OCI-LY7 (cell line): ENCODE data around the gene C10orf143. TPM values are rescaled to one million over a fixed set of nuclear protein-coding genes. Genes with fewer than 3 reads are reported as not detected.

Source experiments
- BruUV-seq: library from RNA; stranded (reverse); fragments of 400-500 nt; replicated peaks from 2 replicates; lab custom pipeline; 2021; lab: Mats Ljungman, UMichigan
- CTCF ChIA-PET: fragments of 300-600 bp; sonication (Branson Sonifier 250); formaldehyde crosslinking; loops from one replicate; lab custom pipeline; 2022; ENCODE audit warnings: antibody characterized with exemption; ENCODE audit not compliant: unreplicated experiment; lab: Charles Lee
- POLR2A ChIA-PET: fragments of 300-600 bp; sonication (Branson Sonifier 250); formaldehyde crosslinking; loops from one replicate; lab custom pipeline; 2022; ENCODE audit warnings: antibody characterized with exemption; lab: Charles Lee
- DNase-seq: peaks from one replicate; pipeline ENCODE4 v3.0.0-alpha.2; 2015; ENCODE audit warnings: low spot score
- H2AFZ ChIP-seq: fragments of 200-600 bp; sonication (generic), shearing (Covaris generic); 2 replicates; pipeline ENCODE4 v1.6.1; 2014; ENCODE audit warnings: mild to moderate bottlenecking, antibody characterized with exemption, low read length, moderate library complexity
- H3K27ac ChIP-seq: fragments of 200-600 bp; sonication (generic); 2 replicates; pipeline ENCODE4 v1.5.1; 2014; ENCODE audit warnings: mixed run types, low read depth, mild to moderate bottlenecking, moderate library complexity, low read length, inconsistent platforms; ENCODE audit not compliant: poor library complexity, severe bottlenecking
- H3K36me3 ChIP-seq: fragments of 200-600 bp; sonication (generic); 2 replicates; pipeline ENCODE4 v1.6.1; 2014; ENCODE audit warnings: mild to moderate bottlenecking, antibody characterized with exemption, low read length, moderate library complexity, mixed read lengths; ENCODE audit not compliant: insufficient read depth
- H3K4me1 ChIP-seq: fragments of 200-600 bp; sonication (generic); 2 replicates; pipeline ENCODE4 v1.5.1; 2014; ENCODE audit warnings: mild to moderate bottlenecking, low read length; ENCODE audit not compliant: insufficient read depth, poor library complexity, severe bottlenecking
- H3K4me2 ChIP-seq: fragments of 200-600 bp; sonication (generic); 2 replicates; pipeline ENCODE4 v1.6.1; 2014; ENCODE audit warnings: mild to moderate bottlenecking, low read length
- H3K4me3 ChIP-seq: fragments of 200-600 bp; sonication (generic); 2 replicates; pipeline ENCODE4 v1.5.1; 2014; ENCODE audit warnings: mild to moderate bottlenecking, low read depth, low read length; ENCODE audit not compliant: poor library complexity, severe bottlenecking
- H3K79me2 ChIP-seq: fragments of 200-600 bp; sonication (generic); 2 replicates; pipeline ENCODE4 v1.6.1; 2016; ENCODE audit warnings: low read depth, mild to moderate bottlenecking, low read length, moderate library complexity, mixed read lengths; ENCODE audit not compliant: insufficient read depth
- H3K9me2 ChIP-seq: fragments of 200-600 bp; sonication (generic); 2 replicates; pipeline ENCODE4 v1.6.1; 2016; ENCODE audit warnings: mild to moderate bottlenecking, low read length, mixed read lengths; ENCODE audit not compliant: insufficient read depth
- H3K9me3 ChIP-seq: fragments of 200-600 bp; sonication (generic); 2 replicates; pipeline ENCODE4 v1.6.1; 2014; ENCODE audit warnings: mild to moderate bottlenecking, mixed run types, low read length, mixed read lengths
- H4K20me1 ChIP-seq: fragments of 200-600 bp; sonication (generic); 2 replicates; pipeline ENCODE4 v1.6.1; 2014; ENCODE audit warnings: mild to moderate bottlenecking, antibody characterized with exemption, low read length, moderate library complexity, mixed read lengths; ENCODE audit not compliant: insufficient read depth
- CTCF ChIP-seq: fragments of 200-600 bp; sonication (generic); conservative IDR thresholded peaks from 2 replicates; pipeline ENCODE4 v1.5.1; 2014; ENCODE audit warnings: mild to moderate bottlenecking, antibody characterized with exemption, low read length, moderate library complexity, mixed read lengths
- EZH2phosphoT487 ChIP-seq: fragments of 200-600 bp; sonication (generic); IDR thresholded peaks from 2 replicates; pipeline ENCODE4 v1.6.1; 2018; ENCODE audit warnings: low read depth, borderline replicate concordance, mild to moderate bottlenecking, mixed run types, antibody characterized with exemption, low read length, moderate library complexity, mixed read lengths
- intact Hi-C: fragments of 100-400 bp; cut with micrococcal nuclease; formaldehyde crosslinking; loops from one replicate; pipeline ENCODE4 v1.10.0; 2022; ENCODE audit not compliant: unreplicated experiment
- total RNA-seq, 2 experiments: library from RNA; depleted of rRNA in 1 of 2; stranded (reverse); fragments of >200 nt in 1 of 2; shearing (Covaris generic) in 1 of 2; gene quantifications; 2 replicates each; pipeline ENCODE4 v1.2.3, GENCODE V29; 2014 to 2022

C10orf143 gene
- total RNA-seq, 2 experiments from 2014 or later, result 0.88 to 6.4 TPM

DNA sequence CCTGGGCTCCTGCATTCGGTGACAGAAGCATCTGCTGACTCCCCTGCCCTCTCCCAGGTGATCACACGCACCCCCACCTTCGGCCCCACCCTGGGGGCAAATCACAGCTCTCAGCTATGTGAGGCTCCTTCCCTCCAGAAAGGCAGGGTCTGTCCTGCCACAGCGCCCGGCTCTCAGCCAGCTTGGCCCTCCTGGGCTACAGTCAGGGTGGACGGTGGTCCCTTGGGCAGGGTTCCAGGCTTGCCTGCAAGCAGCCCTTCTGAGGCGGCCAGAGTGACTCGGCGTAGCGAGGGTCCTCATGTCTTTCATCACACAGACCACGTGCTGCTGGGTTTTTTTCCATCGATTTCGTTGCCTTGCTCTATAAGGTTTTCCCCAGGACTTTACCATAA lies 93.0 kb downstream of the C10orf143 start:
- intact Hi-C loops, result no loop called here
- no peaks in the 10 kb centered on the region for H3K9me2 ChIP-seq
- no peak overlapping the region for H3K27ac ChIP-seq
- no peak for DNase-seq
- no peaks in the 10 kb centered on the region for H4K20me1 ChIP-seq
- H3K36me3 ChIP-seq, result no peaks in the 10 kb centered on the region
- ChIA-PET POLR2A (no interaction called here), CTCF (no interaction called here)
- no peak overlapping the region for H3K4me3 ChIP-seq
- no TSS peak for BruUV-seq
- no peaks in the 10 kb centered on the region for H3K79me2 ChIP-seq
- H3K9me3 ChIP-seq, result no peaks in the 10 kb centered on the region
- H3K4me1 ChIP-seq, result no peaks in the 10 kb centered on the region
- no peak overlapping the region for H3K4me2 ChIP-seq
- TF ChIP-seq EZH2phosphoT487 (no peak), CTCF (no peak)
- H2AFZ ChIP-seq, result no peak overlapping the region

DNA sequence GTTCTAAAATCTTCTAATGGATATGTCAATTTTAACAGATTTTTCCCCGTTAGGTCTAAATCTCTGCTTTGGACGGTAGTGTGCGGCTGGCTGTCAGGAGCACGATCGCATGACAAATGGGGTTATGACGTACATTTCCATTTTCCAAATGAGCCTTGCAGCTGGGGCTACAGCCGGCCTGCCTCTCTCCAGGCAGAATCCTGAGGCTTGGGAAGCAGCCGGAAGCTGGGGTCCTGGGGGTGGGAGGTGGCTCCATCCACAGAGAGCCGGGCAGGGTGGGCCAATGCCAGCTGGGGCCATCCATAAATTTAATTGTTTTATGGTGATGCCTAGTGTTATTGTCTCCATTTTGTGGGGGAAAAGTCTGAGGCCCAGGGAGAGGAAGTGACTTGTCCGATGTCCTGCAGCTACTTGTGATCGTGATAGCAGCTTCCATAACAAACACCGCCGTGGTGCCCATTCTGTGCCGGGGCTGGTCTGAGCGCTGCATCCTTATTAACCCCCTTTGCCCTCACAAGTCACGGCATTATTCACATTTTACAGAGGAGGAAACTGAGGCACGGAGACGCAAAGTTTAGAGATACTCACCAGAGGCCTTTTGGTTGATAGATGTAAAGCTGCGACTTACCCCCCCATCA lies 93.5 kb downstream of the C10orf143 start:
- no peak overlapping the region for H3K27ac ChIP-seq
- H3K9me3 ChIP-seq, result no peaks in the 10 kb centered on the region
- H3K36me3 ChIP-seq, result no peaks in the 10 kb centered on the region
- CTCF ChIA-PET, result no interaction called here
- H4K20me1 ChIP-seq, result no peaks in the 10 kb centered on the region
- BruUV-seq, result no TSS peak
- POLR2A ChIA-PET, result no interaction called here
- H3K4me1 ChIP-seq, result no peaks in the 10 kb centered on the region
- no peak for DNase-seq
- no peak overlapping the region for H3K4me3 ChIP-seq
- no peaks in the 10 kb centered on the region for H3K9me2 ChIP-seq
- H3K79me2 ChIP-seq, result no peaks in the 10 kb centered on the region
- H2AFZ ChIP-seq, result no peak overlapping the region
- H3K4me2 ChIP-seq, result no peak overlapping the region
- intact Hi-C loops, result no loop called here
- TF ChIP-seq EZH2phosphoT487 (no peak), CTCF (no peak)

- no peak overlapping the region for H3K27ac ChIP-seq
- H3K79me2 ChIP-seq, result no peaks in the 10 kb centered on the region
- H3K36me3 ChIP-seq, result no peaks in the 10 kb centered on the region
- no peaks in the 10 kb centered on the region for H3K9me3 ChIP-seq
- TF ChIP-seq EZH2phosphoT487, result no peak
- H4K20me1 ChIP-seq, result no peaks in the 10 kb centered on the region
- no peaks in the 10 kb centered on the region for H3K4me1 ChIP-seq
- BruUV-seq, result no TSS peak
- intact Hi-C loops, result no loop called here
- CTCF ChIA-PET, result no interaction called here
- POLR2A ChIA-PET, result no interaction called here
- no peak for DNase-seq
- H3K4me3 ChIP-seq, result no peak overlapping the region
- no peak overlapping the region for H3K4me2 ChIP-seq
- H3K9me2 ChIP-seq, result no peaks in the 10 kb centered on the region
- no peak overlapping the region for H2AFZ ChIP-seq
Measured at GRCh38 chr10:130016095-130016494, 94.5 kb downstream of the C10orf143 start.
